ENCODE results near the gene LRRC28.
A peak's percentile ranks its signal among the peaks of the same experiment; 100 is the strongest.
"Not testable (repeated sequence)": the region's sequence is repeated elsewhere in the genome, so short reads cannot be mapped to it uniquely, and the experiment has no call there.

LRRC28 gene

GRCh38 chr15:99250857-99251841 is at the start of gene LRRC28:
Gene LRRC28 (plus strand): TSS chr15:99251481. CDS start chr15:99255958, 4,477 bp downstream.
- intact Hi-C loops (cut with DNase I), result loop anchor here (10.0 kb wide), 1 partner anchor 484 kb away; the partner anchor contains the start of gene LYSMD4
- DNase-seq, result peak; percentile 95 to 100 (median 98)

- intact Hi-C loops (cut with DNase I), result loop anchor here (5.0 kb wide), 1 partner anchor 760 kb away; no protein-coding TSS in a partner anchor
- DNase-seq, result no peak
Measured at GRCh38 chr15:99202176-99202552, 49.1 kb upstream of the LRRC28 start.

- intact Hi-C loops (cut with DNase I), result no loop called here
- DNase-seq, result no peak
Measured at GRCh38 chr15:99207672-99208071, 43.6 kb upstream of the LRRC28 start.

- DNase-seq, result no peak
- intact Hi-C loops (cut with DNase I), result no loop called here
Measured at GRCh38 chr15:99209326-99209725, 42.0 kb upstream of the LRRC28 start.

GRCh38 chr15:99210334-99210733 is 40.9 kb upstream of the LRRC28 start:
- no peak for DNase-seq
- intact Hi-C loops (cut with DNase I), result loop anchor here (5.0 kb wide), 1 partner anchor 108 kb away; no protein-coding TSS in a partner anchor

GRCh38 chr15:99211926-99212325 is 39.4 kb upstream of the LRRC28 start:
- intact Hi-C loops (cut with DNase I), result loop anchor here (5.0 kb wide), 1 partner anchor 110 kb away; no protein-coding TSS in a partner anchor
- DNase-seq, result no peak

- intact Hi-C loops (cut with DNase I), result loop anchor here (5.0 kb wide), 1 partner anchor 110 kb away; no protein-coding TSS in a partner anchor
- no peak for DNase-seq
Measured at GRCh38 chr15:99212406-99212805, 38.9 kb upstream of the LRRC28 start.

GRCh38 chr15:99213187-99213811 is 38.0 kb upstream of the LRRC28 start:
- DNase-seq, result peak; percentile 75 to 95 (median 87)
- intact Hi-C loops (cut with DNase I), result loop anchor here (5.0 kb wide), 1 partner anchor 111 kb away; no protein-coding TSS in a partner anchor

GRCh38 chr15:99224372-99225214 is 26.7 kb upstream of the LRRC28 start:
- no peak for DNase-seq
- intact Hi-C loops (cut with DNase I), result no loop called here

GRCh38 chr15:99226802-99227201 is 24.5 kb upstream of the LRRC28 start:
- intact Hi-C loops (cut with DNase I), result no loop called here
- DNase-seq, result no peak

GRCh38 chr15:99228120-99228770 is 23.0 kb upstream of the LRRC28 start:
- no peak for DNase-seq
- intact Hi-C loops (cut with DNase I), result no loop called here

GRCh38 chr15:99230867-99231266 is 20.4 kb upstream of the LRRC28 start:
- intact Hi-C loops (cut with DNase I), result no loop called here
- no peak for DNase-seq

GRCh38 chr15:99232740-99233139 is 18.5 kb upstream of the LRRC28 start:
- no peak for DNase-seq
- intact Hi-C loops (cut with DNase I), result no loop called here

GRCh38 chr15:99234160-99234559 is 17.1 kb upstream of the LRRC28 start:
- intact Hi-C loops (cut with DNase I); DNase-seq: not testable (repeated sequence)

- no peak for DNase-seq
- intact Hi-C loops (cut with DNase I), result no loop called here
Measured at GRCh38 chr15:99238849-99239248, 12.4 kb upstream of the LRRC28 start.

- intact Hi-C loops (cut with DNase I), result no loop called here
- DNase-seq, result no peak
Measured at GRCh38 chr15:99239545-99240198, 11.6 kb upstream of the LRRC28 start.

GRCh38 chr15:99241752-99242151 is 9.5 kb upstream of the LRRC28 start:
- DNase-seq, result no peak
- intact Hi-C loops (cut with DNase I), result no loop called here

GRCh38 chr15:99244306-99244705 is 7.0 kb upstream of the LRRC28 start:
- intact Hi-C loops (cut with DNase I), result no loop called here
- DNase-seq, result no peak
